Upper lobe of left lung (tissue), 6 donors: Measurements from ENCODE around the gene ZNF283. TPM values are rescaled to one million over a fixed set of nuclear protein-coding genes. Genes with fewer than 3 reads are reported as not detected.
"Not testable (repeated sequence)": the region's sequence is repeated elsewhere in the genome, so short reads cannot be mapped to it uniquely, and the experiment has no call there.

Experiments
- ATAC-seq, 2 donors: fragments of 200-7000 bp; cut with Tn5 transposase; one replicate each; pipeline ENCODE4 v1.9.1; 2022; ENCODE audit warnings: mild to moderate bottlenecking in 2 of 2, moderate library complexity in 2 of 2; ENCODE audit not compliant: low FRiP score in 2 of 2
- DNase-seq, 2 donors: peaks; one replicate each; pipeline ENCODE4 v3.0.0-alpha.2; 2019 to 2020
- H3K27ac ChIP-seq, 4 donors: fragments of 200-600 bp; sonication (generic); one replicate each; pipeline ENCODE4 v1.5.1; 2016 to 2019
- H3K27me3 ChIP-seq, 4 donors: fragments of 200-600 bp; sonication (generic); one replicate each; pipeline ENCODE4 v1.5.1; 2017 to 2019
- H3K36me3 ChIP-seq, 4 donors: fragments of 200-600 bp; sonication (generic); one replicate each; pipeline ENCODE4 v1.5.1; 2016 to 2019
- H3K4me1 ChIP-seq, 4 donors: fragments of 200-600 bp; sonication (generic); one replicate each; pipeline ENCODE4 v1.5.1; 2018 to 2019
- H3K4me3 ChIP-seq, 4 donors: fragments of 200-600 bp; sonication (generic); one replicate each; pipeline ENCODE4 v1.5.1; 2017 to 2019; ENCODE audit warnings: mild to moderate bottlenecking in 2 of 4, moderate library complexity in 1 of 4
- H3K9me3 ChIP-seq, 4 donors: fragments of 200-600 bp; sonication (generic); one replicate each; pipeline ENCODE4 v1.5.1; 2018 to 2019
- EP300 ChIP-seq, 4 donors: sonication (generic); formaldehyde crosslinking; IDR thresholded peaks; one replicate each; pipeline ENCODE4 v1.5.1; 2017; ENCODE audit warnings: antibody characterized with exemption in 4 of 4, control low read depth in 2 of 4
- POLR2A ChIP-seq, 4 donors: fragments of 450-650 bp; IDR thresholded peaks; one replicate each; pipeline ENCODE4 v1.5.1; 2016 to 2017; ENCODE audit warnings: antibody characterized with exemption in 4 of 4, mild to moderate bottlenecking in 2 of 4
- POLR2AphosphoS5 ChIP-seq, 2 donors: sonication (generic); formaldehyde crosslinking; IDR thresholded peaks; one replicate each; pipeline ENCODE4 v1.5.1; 2017; ENCODE audit warnings: antibody characterized with exemption in 2 of 2
- WGBS, 2 donors: methylation state at CpG; one replicate each; pipeline ENCODE4 v1.1.5; 2017 to 2018; 5-methylcytosine and 5-hydroxymethylcytosine counted together
- total RNA-seq, 6 donors: library from RNA; depleted of rRNA in 4 of 6; stranded (reverse); fragments of >200 nt in 4 of 6; gene quantifications; one replicate each; pipeline versions ENCODE4 v1.1.0 to v1.2.1, GENCODE V29; 2016 to 2021
- TF ChIP-seq, protein P1 (sequence below), 6 experiments: fragments of 450-650 bp in 4 of 6; fragments of 200-600 bp in 2 of 6; sonication (generic) in 2 of 6; IDR thresholded peaks; one replicate each; pipeline ENCODE4 v1.5.1; 2016 to 2019; ENCODE audit warnings: antibody characterized with exemption in 6 of 6
- donor health status: DM: no; HTN: no; CAD: no; lungs with moderate emphysema.
- donor health status: DM: no; HTN: yes; CAD: no; lungs with severe emphysema.

ZNF283 gene
- total RNA-seq, 6 donors from 2014 or later, result 2.9 to 11.7 (median 6.7) TPM

- no peaks in the 10 kb centered on the region for H3K9me3 ChIP-seq
- TF ChIP-seq EP300 (IDR thresholded peaks at IDR 0.05) (peak in 2 of 4 donors; percentile 7 to 12), POLR2A (IDR thresholded peaks at IDR 0.05) (no peak), POLR2AphosphoS5 (IDR thresholded peaks at IDR 0.05) (peak; percentile 33 to 53)
- TF ChIP-seq, protein P1, sequence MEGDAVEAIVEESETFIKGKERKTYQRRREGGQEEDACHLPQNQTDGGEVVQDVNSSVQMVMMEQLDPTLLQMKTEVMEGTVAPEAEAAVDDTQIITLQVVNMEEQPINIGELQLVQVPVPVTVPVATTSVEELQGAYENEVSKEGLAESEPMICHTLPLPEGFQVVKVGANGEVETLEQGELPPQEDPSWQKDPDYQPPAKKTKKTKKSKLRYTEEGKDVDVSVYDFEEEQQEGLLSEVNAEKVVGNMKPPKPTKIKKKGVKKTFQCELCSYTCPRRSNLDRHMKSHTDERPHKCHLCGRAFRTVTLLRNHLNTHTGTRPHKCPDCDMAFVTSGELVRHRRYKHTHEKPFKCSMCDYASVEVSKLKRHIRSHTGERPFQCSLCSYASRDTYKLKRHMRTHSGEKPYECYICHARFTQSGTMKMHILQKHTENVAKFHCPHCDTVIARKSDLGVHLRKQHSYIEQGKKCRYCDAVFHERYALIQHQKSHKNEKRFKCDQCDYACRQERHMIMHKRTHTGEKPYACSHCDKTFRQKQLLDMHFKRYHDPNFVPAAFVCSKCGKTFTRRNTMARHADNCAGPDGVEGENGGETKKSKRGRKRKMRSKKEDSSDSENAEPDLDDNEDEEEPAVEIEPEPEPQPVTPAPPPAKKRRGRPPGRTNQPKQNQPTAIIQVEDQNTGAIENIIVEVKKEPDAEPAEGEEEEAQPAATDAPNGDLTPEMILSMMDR (IDR thresholded peaks at IDR 0.05), result no peak
- H3K36me3 ChIP-seq, result peaks cover 0 to 8% (median 0%) of the 10 kb centered on the region in 4 donors
- peaks cover 0 to 5% (median 0%) of the 10 kb centered on the region in 4 donors for H3K27me3 ChIP-seq
- H3K4me3 ChIP-seq, result peak overlapping the region in 2 of 4 donors; percentile 46 to 67
- DNase-seq (no peak), ATAC-seq (peak in 1 of 2 donors; percentile 23)
- H3K27ac ChIP-seq, result peak overlapping the region in 2 of 4 donors; percentile 63 to 66
- 60 to 66% methylated on average over 6 of the region's 6 CpGs for WGBS, 2 donors
- peaks cover 12 to 19% (median 13%) of the 10 kb centered on the region in 4 donors for H3K4me1 ChIP-seq
Measured at GRCh38 chr19:43799502-43800142, 27.5 kb upstream of the ZNF283 start.

DNA sequence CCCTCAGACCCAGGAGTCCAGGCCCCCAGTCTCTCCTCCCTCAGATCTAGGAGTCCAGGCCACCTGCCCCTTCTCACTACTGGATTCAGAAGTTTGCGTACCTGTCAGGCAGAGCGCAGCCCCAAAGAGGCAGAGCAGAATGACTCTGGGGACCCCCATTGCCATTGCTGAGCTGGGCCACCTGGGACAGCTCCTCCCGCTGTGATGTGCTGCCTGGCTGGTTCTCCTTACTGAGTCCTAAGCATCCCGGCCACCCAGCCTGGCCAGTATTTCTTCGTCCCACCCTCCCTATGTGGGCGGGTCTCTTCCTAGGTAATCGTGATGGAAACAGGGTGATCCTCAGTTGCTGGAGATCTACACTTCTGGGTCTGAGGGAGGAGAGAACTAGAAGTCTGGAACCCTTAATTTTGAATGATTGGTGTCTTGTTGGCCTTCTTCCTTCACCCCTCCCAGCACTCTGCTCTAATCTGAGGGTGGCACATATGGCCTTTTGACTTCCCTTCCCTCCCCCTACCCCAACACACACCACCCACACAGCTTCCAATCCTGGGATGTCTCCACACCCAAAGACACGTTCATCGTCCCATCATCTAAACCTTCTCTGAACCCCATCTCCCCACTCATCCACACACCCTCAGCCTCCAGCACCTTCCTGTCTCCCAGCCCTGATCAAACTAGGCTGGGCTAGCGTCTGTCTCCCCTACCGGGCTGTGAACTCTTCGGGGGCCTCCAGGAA, 24.7 kb upstream of the ZNF283 start, which contains the start of gene LYPD5:
Gene LYPD5 (minus strand): TSS at position 232 of the 736 bp plus-strand sequence. CDS start 67 bp downstream, at position 165.
- Histone ChIP-seq H3K36me3 (no peaks in the 10 kb centered on the region), H3K4me1 (peaks cover 12 to 19% (median 13%) of the 10 kb centered on the region in 4 donors), H3K4me3 (no peak within 1 kb of the TSS), H3K27me3 (peaks cover 0 to 5% (median 0%) of the 10 kb centered on the region in 4 donors), H3K9me3 (no peaks in the 10 kb centered on the region), H3K27ac (no peak within 1 kb of the TSS)
- WGBS, 2 donors, result 60 to 66% methylated on average over 6 to 12 of the region's 12 CpGs
- ATAC-seq (no peak), DNase-seq (no peak)
- TF ChIP-seq POLR2A (IDR thresholded peaks at IDR 0.05) (no peak), POLR2AphosphoS5 (IDR thresholded peaks at IDR 0.05) (no peak), EP300 (IDR thresholded peaks at IDR 0.05) (no peak)
- TF ChIP-seq, protein P1 (IDR thresholded peaks at IDR 0.05), result no peak

DNA sequence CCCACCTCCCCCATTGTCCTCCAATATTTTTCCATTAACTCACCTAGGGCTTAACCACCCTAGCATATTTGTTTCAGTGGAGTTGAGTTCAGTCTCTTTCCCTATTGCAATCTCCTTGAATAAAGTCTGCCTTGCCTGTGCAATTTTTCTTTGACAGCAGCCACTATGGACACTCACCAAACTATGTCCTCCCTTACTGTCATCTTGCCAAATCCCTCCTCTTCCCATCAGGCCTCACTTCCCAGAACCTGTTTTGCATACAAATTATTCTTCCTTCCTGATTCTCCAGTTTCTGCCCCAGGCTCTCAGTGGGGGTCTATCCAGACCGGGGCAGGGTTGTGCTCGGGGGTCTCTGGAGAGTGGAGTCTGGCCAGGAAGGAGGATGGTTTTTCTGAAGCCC, 22.7 kb upstream of the ZNF283 start:
- H3K4me1 ChIP-seq, result peaks cover 0 to 3% (median 1%) of the 10 kb centered on the region in 4 donors
- H3K27ac ChIP-seq, result no peak overlapping the region
- H3K36me3 ChIP-seq, result no peaks in the 10 kb centered on the region
- TF ChIP-seq, protein P1 (IDR thresholded peaks at IDR 0.05), result no peak
- TF ChIP-seq EP300 (IDR thresholded peaks at IDR 0.05), result no peak
- no peak for TF ChIP-seq POLR2A (IDR thresholded peaks at IDR 0.05)
- TF ChIP-seq POLR2AphosphoS5 (IDR thresholded peaks at IDR 0.05), result no peak
- no peaks in the 10 kb centered on the region for H3K9me3 ChIP-seq
- ATAC-seq, result no peak
- H3K4me3 ChIP-seq, result no peak overlapping the region
- no peaks in the 10 kb centered on the region for H3K27me3 ChIP-seq
- 30 to 43% methylated on average over 2 of the region's 2 CpGs for WGBS, 2 donors
- no peak for DNase-seq

DNA sequence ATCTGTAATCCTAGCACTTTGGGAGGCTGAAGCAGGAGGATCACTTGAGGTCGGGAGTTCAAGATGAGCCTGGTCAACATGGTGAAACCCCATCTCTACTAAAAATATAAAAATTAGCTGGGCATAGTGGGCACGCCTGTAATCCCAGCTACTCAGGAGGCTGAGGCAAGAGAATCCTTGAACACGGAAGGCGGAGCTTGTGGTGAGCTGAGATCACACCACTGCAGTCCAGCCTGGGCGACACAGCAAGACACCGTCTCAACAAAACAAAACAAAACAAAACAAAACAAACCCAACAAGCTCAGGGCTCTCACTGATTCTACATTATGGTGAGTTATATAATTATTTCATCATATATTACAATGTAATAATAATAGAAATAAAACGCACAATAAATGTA, 20.7 kb upstream of the ZNF283 start:
- H3K9me3 ChIP-seq, DNase-seq, ATAC-seq, H3K27me3 ChIP-seq, H3K4me3 ChIP-seq, H3K36me3 ChIP-seq, H3K4me1 ChIP-seq, H3K27ac ChIP-seq: not testable (repeated sequence)
- WGBS, 2 donors, result 81 to 92% methylated on average over 7 of the region's 7 CpGs

- Histone ChIP-seq H3K27ac (no peak overlapping the region), H3K4me1 (no peaks in the 10 kb centered on the region), H3K4me3 (no peak overlapping the region), H3K27me3 (no peaks in the 10 kb centered on the region), H3K36me3 (no peaks in the 10 kb centered on the region), H3K9me3 (no peaks in the 10 kb centered on the region)
- no peak for TF ChIP-seq POLR2A (IDR thresholded peaks at IDR 0.05)
- no peak for TF ChIP-seq POLR2AphosphoS5 (IDR thresholded peaks at IDR 0.05)
- TF ChIP-seq, protein P1 (IDR thresholded peaks at IDR 0.05), result no peak
- TF ChIP-seq EP300 (IDR thresholded peaks at IDR 0.05), result no peak
- DNase-seq (no peak), ATAC-seq (no peak)
- 73 to 74% methylated on average over 5 of the region's 5 CpGs for WGBS, 2 donors
Measured at GRCh38 chr19:43806848-43807247, 20.3 kb upstream of the ZNF283 start.
